HepG2 (cell line): ENCODE measurements around the gene AHCYL2. TPM values are rescaled to one million over a fixed set of nuclear protein-coding genes. Genes with fewer than 3 reads are reported as not detected.

ENCODE experiments used
- ELF3 ChIP-seq: IDR thresholded peaks from 2 replicates; pipeline ENCODE4 v1.6.1; 2016; ENCODE audit warnings: missing genetic modification reagents, missing compliant biosample characterization
- KLF16 ChIP-seq, 2 experiments: sonication (generic) in 1 of 2; formaldehyde crosslinking in 1 of 2; IDR thresholded peaks; 2 replicates each; pipeline versions ENCODE4 v1.6.1 to v1.8.0; 2016 to 2023; ENCODE audit warnings: missing genetic modification reagents in 2 of 2, missing compliant biosample characterization in 1 of 2
- KMT2A ChIP-seq: sonication (generic); formaldehyde crosslinking; IDR thresholded peaks from 2 replicates; pipeline ENCODE4 v1.4.0; 2020; ENCODE audit warnings: missing genetic modification reagents
- RELA ChIP-seq: sonication (generic); formaldehyde crosslinking; IDR thresholded peaks from 2 replicates; pipeline ENCODE4 v1.4.0; 2020; ENCODE audit warnings: missing genetic modification reagents
- ZFP91 ChIP-seq: sonication (generic); formaldehyde crosslinking; IDR thresholded peaks from 2 replicates; pipeline ENCODE4 v1.9.0; 2022; ENCODE audit warnings: missing genetic modification reagents, mild to moderate bottlenecking, borderline replicate concordance
- ZNF282 ChIP-seq: fragments of 450-650 bp; IDR thresholded peaks from 2 replicates; pipeline ENCODE4 v1.6.1; 2018; ENCODE audit not compliant: partially characterized antibody
- ZNF782 ChIP-seq: sonication (generic); formaldehyde crosslinking; IDR thresholded peaks from 2 replicates; pipeline ENCODE4 v1.4.0; 2020; ENCODE audit warnings: missing genetic modification reagents, mild to moderate bottlenecking, borderline replicate concordance
- polyA plus RNA-seq, 8 experiments: library from polyadenylated mRNA; depleted of rRNA in 3 of 8; stranded (reverse) in 7 of 8; unstranded in 1 of 8; fragments of >200 nt; fragmentation: Illumina TruSeq in 4 of 8; extraction: Trizol in 4 of 8; gene quantifications; 2 replicates each; pipeline versions ENCODE4 v1.2.1 to v1.2.3, GENCODE V29; 2011 to 2016; ENCODE audit warnings: low read depth in 4 of 8, missing spikeins in 1 of 8, mixed read lengths in 1 of 8; ENCODE audit not compliant: insufficient read depth in 1 of 8
- total RNA-seq, 5 experiments: library from RNA; depleted of rRNA; stranded (reverse); fragments of >200 nt; fragmentation: Illumina TruSeq; extraction: Trizol; gene quantifications; 2 replicates each; pipeline ENCODE4 v1.2.3, GENCODE V29; 2016; ENCODE audit warnings: low read depth in 1 of 5
- TF ChIP-seq, protein P1 (sequence below): sonication (generic); formaldehyde crosslinking; IDR thresholded peaks from 2 replicates; pipeline ENCODE4 v1.8.1; 2023; ENCODE audit warnings: mild to moderate bottlenecking, moderate library complexity, missing genetic modification reagents
- TF ChIP-seq, protein P2 (sequence below): sonication (generic); formaldehyde crosslinking; IDR thresholded peaks from 2 replicates; pipeline ENCODE4 v1.5.1; 2020; ENCODE audit warnings: missing genetic modification reagents, mild to moderate bottlenecking, borderline replicate concordance
- TF ChIP-seq, protein P3 (sequence below): sonication (generic); formaldehyde crosslinking; IDR thresholded peaks from 2 replicates; pipeline ENCODE4 v1.4.0; 2020; ENCODE audit warnings: mild to moderate bottlenecking, missing genetic modification reagents, borderline replicate concordance
- TF ChIP-seq, protein P4 (sequence below): sonication (generic); formaldehyde crosslinking; IDR thresholded peaks from 2 replicates; pipeline ENCODE4 v1.4.0; 2020; ENCODE audit warnings: mild to moderate bottlenecking, low read depth, missing genetic modification reagents

AHCYL2 gene
- total and polyA plus RNA-seq, 2 of the 13 experiments (the other 11 are each of a cell fraction or from before 2014, with no cell fraction given) = 9.5 to 14.7 TPM

GRCh38 chr7:129434675-129435318 lies 210.0 kb downstream of the AHCYL2 start (continued):
- TF ChIP-seq, protein P1, sequence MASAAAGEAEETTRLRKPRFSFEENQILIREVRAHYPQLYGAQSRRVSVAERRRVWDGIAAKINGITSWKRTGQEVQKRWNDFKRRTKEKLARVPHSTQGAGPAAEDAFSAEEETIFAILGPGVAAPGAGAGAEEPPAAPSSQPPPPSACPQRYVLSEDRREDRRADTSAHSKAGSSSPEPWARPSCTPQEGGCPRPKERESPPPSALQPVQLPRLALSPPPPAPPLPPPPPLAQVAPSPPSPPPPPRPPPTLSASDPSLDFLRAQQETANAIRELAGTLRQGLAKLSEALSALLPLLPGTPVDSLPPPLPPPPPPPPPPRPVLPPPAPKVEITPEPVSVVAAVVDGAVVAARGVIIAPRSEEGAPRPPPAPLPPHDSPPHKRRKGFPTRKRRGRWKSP (CRISPR knock-in tag) = 0 out of 2 replicates have a peak, but pooled peaks have one; percentile 1
- TF ChIP-seq, protein P2, sequence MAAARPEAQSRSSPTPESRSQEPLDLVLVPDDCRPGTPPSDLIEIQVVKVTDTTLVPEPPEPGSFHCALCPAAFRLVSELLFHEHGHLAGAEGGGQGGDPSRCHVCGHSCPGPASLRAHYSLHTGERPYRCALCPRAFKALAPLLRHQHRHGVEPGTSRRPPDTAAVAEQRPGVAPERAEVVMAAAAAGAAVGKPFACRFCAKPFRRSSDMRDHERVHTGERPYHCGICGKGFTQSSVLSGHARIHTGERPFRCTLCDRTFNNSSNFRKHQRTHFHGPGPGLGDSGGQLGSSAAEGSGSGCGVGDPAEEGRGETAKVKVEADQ (CRISPR knock-in tag) = 0 out of 2 replicates have a peak, but pooled peaks have one; percentile 0
- TF ChIP-seq KLF16 (CRISPR knock-in tag; IDR thresholded peaks at IDR 0.05) (0 out of 4 replicates have a peak, but pooled peaks of 1 of the 2 experiments have one; percentile 33), ZNF282 (no peak), RELA (CRISPR knock-in tag) (0 out of 2 replicates have a peak, but pooled peaks have one; percentile 15), KMT2A (CRISPR knock-in tag) (0 out of 2 replicates have a peak, but pooled peaks have one; percentile 66), ZFP91 (no peak), ZNF782 (0 out of 2 replicates have a peak, but pooled peaks have one; percentile 35), ELF3 (CRISPR knock-in tag) (no peak)
- TF ChIP-seq, protein P3, sequence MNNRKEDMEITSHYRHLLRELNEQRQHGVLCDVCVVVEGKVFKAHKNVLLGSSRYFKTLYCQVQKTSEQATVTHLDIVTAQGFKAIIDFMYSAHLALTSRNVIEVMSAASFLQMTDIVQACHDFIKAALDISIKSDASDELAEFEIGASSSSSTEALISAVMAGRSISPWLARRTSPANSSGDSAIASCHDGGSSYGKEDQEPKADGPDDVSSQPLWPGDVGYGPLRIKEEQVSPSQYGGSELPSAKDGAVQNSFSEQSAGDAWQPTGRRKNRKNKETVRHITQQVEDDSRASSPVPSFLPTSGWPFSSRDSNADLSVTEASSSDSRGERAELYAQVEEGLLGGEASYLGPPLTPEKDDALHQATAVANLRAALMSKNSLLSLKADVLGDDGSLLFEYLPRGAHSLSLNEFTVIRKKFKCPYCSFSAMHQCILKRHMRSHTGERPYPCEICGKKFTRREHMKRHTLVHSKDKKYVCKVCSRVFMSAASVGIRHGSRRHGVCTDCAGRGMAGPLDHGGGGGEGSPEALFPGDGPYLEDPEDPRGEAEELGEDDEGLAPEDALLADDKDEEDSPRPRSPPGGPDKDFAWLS (CRISPR knock-in tag) = no peak
- TF ChIP-seq, protein P4, sequence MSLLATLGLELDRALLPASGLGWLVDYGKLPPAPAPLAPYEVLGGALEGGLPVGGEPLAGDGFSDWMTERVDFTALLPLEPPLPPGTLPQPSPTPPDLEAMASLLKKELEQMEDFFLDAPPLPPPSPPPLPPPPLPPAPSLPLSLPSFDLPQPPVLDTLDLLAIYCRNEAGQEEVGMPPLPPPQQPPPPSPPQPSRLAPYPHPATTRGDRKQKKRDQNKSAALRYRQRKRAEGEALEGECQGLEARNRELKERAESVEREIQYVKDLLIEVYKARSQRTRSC (CRISPR knock-in tag) = no peak
